GM12878 (cell line): ENCODE results near the gene FAM78A. TPM values are rescaled to one million over a fixed set of nuclear protein-coding genes. Genes with fewer than 3 reads are reported as not detected.

Experiments
- ATAC-seq: fragments of 200-7000 bp; cut with Tn5 transposase; 3 replicates; pipeline ENCODE4 v1.9.1; 2020; ENCODE audit warnings: mild to moderate bottlenecking, moderate library complexity
- BruUV-seq: library from RNA; stranded (reverse); fragments of 400-500 nt; replicated peaks from 2 replicates; lab custom pipeline; 2021; lab: Mats Ljungman, UMichigan
- CTCF ChIA-PET: fragments of 300-600 bp; sonication (Branson Sonifier 250); formaldehyde crosslinking; extraction: SDS; loops from one replicate; lab custom pipeline; 2021; ENCODE audit warnings: inconsistent platforms; lab: Yijun Ruan, JAX
- POLR2A ChIA-PET: fragments of 350-600 bp; formaldehyde crosslinking; extraction: SDS; loops from one replicate; lab custom pipeline; 2021; ENCODE audit warnings: inconsistent platforms; lab: Charles Lee
- RAD21 ChIA-PET: fragments of 300-600 bp; sonication (Branson Sonifier 250); formaldehyde crosslinking; loops from one replicate; lab custom pipeline; 2023; ENCODE audit warnings: antibody characterized with exemption; ENCODE audit not compliant: unreplicated experiment; lab: Charles Lee
- SMC1A ChIA-PET: fragments of 300-600 bp; sonication (Branson Sonifier 250); formaldehyde crosslinking; loops from one replicate; lab custom pipeline; 2023; ENCODE audit not compliant: unreplicated experiment, uncharacterized antibody; lab: Charles Lee
- DNase-seq: peaks from one replicate; pipeline ENCODE4 v3.0.0-alpha.2; 2011; ENCODE audit warnings: low read depth, low spot score
- FAIRE-seq: peaks from 3 replicates; lab custom pipeline; 2011; peaks lifted over from hg19 to GRCh38; lab: Jason Lieb, UNC
- H2AFZ ChIP-seq: 2 replicates; pipeline ENCODE4 v1.6.0; 2011; ENCODE audit warnings: low read depth, low read length, control low read depth; ENCODE audit not compliant: control insufficient read depth
- H3K27ac ChIP-seq: 2 replicates; pipeline ENCODE4 v1.5.1; 2011; ENCODE audit warnings: control low read depth; ENCODE audit not compliant: control insufficient read depth, insufficient read depth
- H3K27me3 ChIP-seq, 2 experiments: replicated peaks in 1 of 2; 2 replicates each; pipeline versions ENCODE4 v1.6.0 to v1.6.1; 2011; ENCODE audit warnings: low read length in 1 of 2; ENCODE audit not compliant: control insufficient read depth in 2 of 2, insufficient read depth in 2 of 2
- H3K36me3 ChIP-seq, 2 experiments: 2 replicates each; pipeline ENCODE4 v1.5.1; 2011; ENCODE audit warnings: low read length in 1 of 2; ENCODE audit not compliant: control insufficient read depth in 2 of 2, insufficient read depth in 2 of 2
- H3K4me1 ChIP-seq: 2 replicates; pipeline ENCODE4 v1.6.1; 2011; ENCODE audit warnings: mild to moderate bottlenecking, low read length, moderate library complexity, mixed read lengths; ENCODE audit not compliant: control insufficient read depth, insufficient read depth
- H3K4me2 ChIP-seq: 2 replicates; pipeline ENCODE4 v1.6.0; 2011; ENCODE audit warnings: control low read depth; ENCODE audit not compliant: control insufficient read depth, insufficient read depth
- H3K4me3 ChIP-seq: fragments of 200-600 bp; sonication (generic); 2 replicates; pipeline ENCODE4 v1.5.1; 2016
- H3K79me2 ChIP-seq: 2 replicates; pipeline ENCODE4 v1.6.0; 2011; ENCODE audit warnings: low read length; ENCODE audit not compliant: control insufficient read depth, insufficient read depth
- H3K9ac ChIP-seq: 2 replicates; pipeline ENCODE4 v1.8.0; 2011; ENCODE audit warnings: low read length, control low read depth, mixed read lengths; ENCODE audit not compliant: control insufficient read depth, insufficient read depth
- H3K9me3 ChIP-seq: replicated peaks from 3 replicates; pipeline ENCODE4 v1.5.1; 2011; ENCODE audit warnings: mild to moderate bottlenecking, low read length; ENCODE audit not compliant: control insufficient read depth, insufficient read depth
- H4K20me1 ChIP-seq: 2 replicates; pipeline ENCODE4 v1.6.0; 2011; ENCODE audit not compliant: control insufficient read depth, insufficient read depth
- MTA3 ChIP-seq: IDR thresholded peaks from 2 replicates; pipeline ENCODE4 v1.6.1; 2012; ENCODE audit warnings: low read length, inconsistent platforms, borderline replicate concordance
- PAX5 ChIP-seq: IDR thresholded peaks from 2 replicates; pipeline ENCODE4 v1.6.1; 2011; ENCODE audit warnings: low read depth, low read length, borderline replicate concordance
- RAD21 ChIP-seq: IDR thresholded peaks from 2 replicates; pipeline ENCODE4 v1.6.1; 2011; ENCODE audit warnings: mild to moderate bottlenecking, low read depth, low read length, moderate library complexity; ENCODE audit not compliant: insufficient read depth
- SUPT20H ChIP-seq: IDR thresholded peaks from 2 replicates; pipeline ENCODE4 v1.6.1; 2011; ENCODE audit warnings: low read depth, mild to moderate bottlenecking, low read length, moderate library complexity, borderline replicate concordance; ENCODE audit not compliant: control insufficient read depth
- WGBS: methylation state at CpG from one replicate; pipeline ENCODE4 v1.1.6; 2016; ENCODE audit warnings: low lambda C conversion rate; ENCODE audit not compliant: insufficient replicate concordance, insufficient coverage; ENCODE audit errors: missing lambda C conversion rate; 5-methylcytosine and 5-hydroxymethylcytosine counted together
- in situ Hi-C: fragments of 300-500 bp; cut with MboI; formaldehyde crosslinking; loops from 9 replicates; pipeline ENCODE4 v1.14.3; 2018; ENCODE audit warnings: mixed read lengths
- intact Hi-C: fragments of 100-400 bp; cut with micrococcal nuclease; formaldehyde crosslinking; loops from one replicate; pipeline ENCODE4 v1.14.2; 2022; ENCODE audit not compliant: unreplicated experiment
- polyA plus RNA-seq, 11 experiments: library from polyadenylated mRNA; depleted of rRNA in 4 of 11; unstranded in 6 of 11; stranded (reverse) in 5 of 11; fragments of >200 nt; fragmentation: Nextera tagmentation in 4 of 11; fragmentation: Illumina TruSeq in 1 of 11; extraction: Ambion mirVana in 4 of 11; extraction: Trizol in 1 of 11; gene quantifications; 1 replicate in 1 of 11; 2 replicates in 10 of 11; pipeline versions ENCODE4 v1.2.1 to v1.2.3, GENCODE V29; 2011 to 2016; ENCODE audit warnings: inconsistent platforms in 2 of 11, missing spikeins in 2 of 11, low read depth in 1 of 11
- total RNA-seq, 4 experiments: library from RNA; depleted of rRNA in 3 of 4; stranded (reverse); fragments of >200 nt in 3 of 4; fragmentation: Illumina TruSeq in 1 of 4; extraction: Trizol in 1 of 4; gene quantifications; 2 replicates each; pipeline versions ENCODE4 v1.2.1 to v1.2.3, GENCODE V29; 2013 to 2021
- TF ChIP-seq, protein P1 (sequence below): fragments of 450-650 bp; IDR thresholded peaks from 2 replicates; pipeline ENCODE4 v1.6.1; 2018; ENCODE audit warnings: mild to moderate bottlenecking, low read depth, moderate library complexity; ENCODE audit not compliant: partially characterized antibody
- TF ChIP-seq, protein P2 (sequence below): fragments of 450-650 bp; IDR thresholded peaks from 2 replicates; pipeline ENCODE4 v1.6.1; 2016; ENCODE audit warnings: mild to moderate bottlenecking, moderate library complexity, borderline replicate concordance
- TF ChIP-seq, protein P3 (sequence below): fragments of 450-650 bp; IDR thresholded peaks from 2 replicates; pipeline ENCODE4 v1.6.1; 2014; ENCODE audit warnings: mild to moderate bottlenecking
- TF ChIP-seq, protein P4 (sequence below): IDR thresholded peaks from 2 replicates; pipeline ENCODE4 v1.6.1; 2011; ENCODE audit warnings: mild to moderate bottlenecking, low read depth, low read length, moderate library complexity; ENCODE audit not compliant: insufficient replicate concordance

FAM78A gene
- total and polyA plus RNA-seq, 10 of the 15 experiments (the other 5 are each of a cell fraction or from before 2014, with no cell fraction given): 0.18 to 32.5 (median 12.2) TPM

DNA sequence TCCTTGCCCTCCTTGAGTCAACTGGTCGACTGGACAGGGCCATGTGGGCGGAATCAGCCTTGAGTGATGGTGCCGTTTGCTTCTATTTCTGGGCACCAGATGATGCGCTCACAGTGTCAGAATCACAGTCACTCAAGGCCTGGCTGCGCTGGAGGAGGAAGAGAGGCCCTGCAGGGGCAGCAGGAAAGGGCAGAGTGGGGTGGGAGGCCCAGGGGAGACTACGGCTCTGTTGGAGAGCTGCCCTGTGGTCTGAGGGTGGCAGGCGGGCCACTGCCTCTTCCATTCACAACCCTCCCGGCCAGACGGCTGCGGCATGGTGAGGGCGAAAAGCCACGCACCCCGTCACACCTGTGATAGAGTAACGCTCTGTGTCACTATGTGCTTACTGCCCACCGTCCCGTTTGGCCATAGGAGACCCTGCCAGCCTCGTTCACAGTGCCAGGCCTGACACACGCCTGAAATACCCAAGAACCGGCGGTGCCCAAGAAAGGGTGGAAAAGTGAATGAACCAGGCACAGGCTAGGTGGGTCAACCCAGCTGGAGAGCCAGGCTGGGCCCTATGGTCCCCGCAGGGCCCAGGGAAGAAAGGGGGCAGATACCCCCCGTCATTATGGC, 23.1 kb upstream of the FAM78A start (continued):
- TF ChIP-seq, protein P1, sequence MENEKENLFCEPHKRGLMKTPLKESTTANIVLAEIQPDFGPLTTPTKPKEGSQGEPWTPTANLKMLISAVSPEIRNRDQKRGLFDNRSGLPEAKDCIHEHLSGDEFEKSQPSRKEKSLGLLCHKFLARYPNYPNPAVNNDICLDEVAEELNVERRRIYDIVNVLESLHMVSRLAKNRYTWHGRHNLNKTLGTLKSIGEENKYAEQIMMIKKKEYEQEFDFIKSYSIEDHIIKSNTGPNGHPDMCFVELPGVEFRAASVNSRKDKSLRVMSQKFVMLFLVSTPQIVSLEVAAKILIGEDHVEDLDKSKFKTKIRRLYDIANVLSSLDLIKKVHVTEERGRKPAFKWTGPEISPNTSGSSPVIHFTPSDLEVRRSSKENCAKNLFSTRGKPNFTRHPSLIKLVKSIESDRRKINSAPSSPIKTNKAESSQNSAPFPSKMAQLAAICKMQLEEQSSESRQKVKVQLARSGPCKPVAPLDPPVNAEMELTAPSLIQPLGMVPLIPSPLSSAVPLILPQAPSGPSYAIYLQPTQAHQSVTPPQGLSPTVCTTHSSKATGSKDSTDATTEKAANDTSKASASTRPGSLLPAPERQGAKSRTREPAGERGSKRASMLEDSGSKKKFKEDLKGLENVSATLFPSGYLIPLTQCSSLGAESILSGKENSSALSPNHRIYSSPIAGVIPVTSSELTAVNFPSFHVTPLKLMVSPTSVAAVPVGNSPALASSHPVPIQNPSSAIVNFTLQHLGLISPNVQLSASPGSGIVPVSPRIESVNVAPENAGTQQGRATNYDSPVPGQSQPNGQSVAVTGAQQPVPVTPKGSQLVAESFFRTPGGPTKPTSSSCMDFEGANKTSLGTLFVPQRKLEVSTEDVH: no peak

DNA sequence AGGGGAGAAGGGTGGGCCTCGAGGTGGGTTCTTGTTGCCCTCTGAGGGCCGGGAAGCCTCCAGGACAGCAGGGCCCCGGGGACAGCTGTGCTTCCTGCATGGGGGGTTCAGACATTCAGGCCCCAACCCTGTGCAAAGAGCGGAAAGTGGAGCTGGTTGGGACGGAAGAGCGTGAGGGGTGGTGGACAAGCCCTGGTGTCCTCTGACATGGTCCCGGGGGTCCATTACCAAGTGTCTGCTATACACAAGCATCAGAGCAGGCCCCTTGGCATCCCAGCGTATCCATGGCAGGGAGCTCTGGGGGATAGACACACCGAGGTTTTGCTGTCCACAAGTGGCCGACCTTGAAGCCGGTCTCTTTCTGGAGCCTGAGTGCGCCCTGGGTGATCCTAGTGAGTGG, 22.5 kb upstream of the FAM78A start:
- H3K27me3 ChIP-seq: no peaks in the 10 kb centered on the region
- H3K79me2 ChIP-seq: no peaks in the 10 kb centered on the region
- H3K9ac ChIP-seq: no peak overlapping the region
- intact Hi-C loops: no loop called here
- SMC1A ChIA-PET: no interaction called here
- H2AFZ ChIP-seq: no peak overlapping the region
- WGBS: 42% methylated on average over 12 of the region's 12 CpGs
- in situ Hi-C loops: no loop called here
- no TSS peak for BruUV-seq
- DNase-seq (no peak), ATAC-seq (no peak), FAIRE-seq (no peak)
- TF ChIP-seq, protein P2, sequence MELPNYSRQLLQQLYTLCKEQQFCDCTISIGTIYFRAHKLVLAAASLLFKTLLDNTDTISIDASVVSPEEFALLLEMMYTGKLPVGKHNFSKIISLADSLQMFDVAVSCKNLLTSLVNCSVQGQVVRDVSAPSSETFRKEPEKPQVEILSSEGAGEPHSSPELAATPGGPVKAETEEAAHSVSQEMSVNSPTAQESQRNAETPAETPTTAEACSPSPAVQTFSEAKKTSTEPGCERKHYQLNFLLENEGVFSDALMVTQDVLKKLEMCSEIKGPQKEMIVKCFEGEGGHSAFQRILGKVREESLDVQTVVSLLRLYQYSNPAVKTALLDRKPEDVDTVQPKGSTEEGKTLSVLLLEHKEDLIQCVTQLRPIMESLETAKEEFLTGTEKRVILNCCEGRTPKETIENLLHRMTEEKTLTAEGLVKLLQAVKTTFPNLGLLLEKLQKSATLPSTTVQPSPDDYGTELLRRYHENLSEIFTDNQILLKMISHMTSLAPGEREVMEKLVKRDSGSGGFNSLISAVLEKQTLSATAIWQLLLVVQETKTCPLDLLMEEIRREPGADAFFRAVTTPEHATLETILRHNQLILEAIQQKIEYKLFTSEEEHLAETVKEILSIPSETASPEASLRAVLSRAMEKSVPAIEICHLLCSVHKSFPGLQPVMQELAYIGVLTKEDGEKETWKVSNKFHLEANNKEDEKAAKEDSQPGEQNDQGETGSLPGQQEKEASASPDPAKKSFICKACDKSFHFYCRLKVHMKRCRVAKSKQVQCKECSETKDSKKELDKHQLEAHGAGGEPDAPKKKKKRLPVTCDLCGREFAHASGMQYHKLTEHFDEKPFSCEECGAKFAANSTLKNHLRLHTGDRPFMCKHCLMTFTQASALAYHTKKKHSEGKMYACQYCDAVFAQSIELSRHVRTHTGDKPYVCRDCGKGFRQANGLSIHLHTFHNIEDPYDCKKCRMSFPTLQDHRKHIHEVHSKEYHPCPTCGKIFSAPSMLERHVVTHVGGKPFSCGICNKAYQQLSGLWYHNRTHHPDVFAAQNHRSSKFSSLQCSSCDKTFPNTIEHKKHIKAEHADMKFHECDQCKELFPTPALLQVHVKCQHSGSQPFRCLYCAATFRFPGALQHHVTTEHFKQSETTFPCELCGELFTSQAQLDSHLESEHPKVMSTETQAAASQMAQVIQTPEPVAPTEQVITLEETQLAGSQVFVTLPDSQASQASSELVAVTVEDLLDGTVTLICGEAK: no peak
- TF ChIP-seq SUPT20H: no peak
- TF ChIP-seq, protein P3, sequence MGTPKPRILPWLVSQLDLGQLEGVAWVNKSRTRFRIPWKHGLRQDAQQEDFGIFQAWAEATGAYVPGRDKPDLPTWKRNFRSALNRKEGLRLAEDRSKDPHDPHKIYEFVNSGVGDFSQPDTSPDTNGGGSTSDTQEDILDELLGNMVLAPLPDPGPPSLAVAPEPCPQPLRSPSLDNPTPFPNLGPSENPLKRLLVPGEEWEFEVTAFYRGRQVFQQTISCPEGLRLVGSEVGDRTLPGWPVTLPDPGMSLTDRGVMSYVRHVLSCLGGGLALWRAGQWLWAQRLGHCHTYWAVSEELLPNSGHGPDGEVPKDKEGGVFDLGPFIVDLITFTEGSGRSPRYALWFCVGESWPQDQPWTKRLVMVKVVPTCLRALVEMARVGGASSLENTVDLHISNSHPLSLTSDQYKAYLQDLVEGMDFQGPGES: no peak
- TF ChIP-seq MTA3: no peak
- TF ChIP-seq PAX5: no peak
- TF ChIP-seq, protein P4, sequence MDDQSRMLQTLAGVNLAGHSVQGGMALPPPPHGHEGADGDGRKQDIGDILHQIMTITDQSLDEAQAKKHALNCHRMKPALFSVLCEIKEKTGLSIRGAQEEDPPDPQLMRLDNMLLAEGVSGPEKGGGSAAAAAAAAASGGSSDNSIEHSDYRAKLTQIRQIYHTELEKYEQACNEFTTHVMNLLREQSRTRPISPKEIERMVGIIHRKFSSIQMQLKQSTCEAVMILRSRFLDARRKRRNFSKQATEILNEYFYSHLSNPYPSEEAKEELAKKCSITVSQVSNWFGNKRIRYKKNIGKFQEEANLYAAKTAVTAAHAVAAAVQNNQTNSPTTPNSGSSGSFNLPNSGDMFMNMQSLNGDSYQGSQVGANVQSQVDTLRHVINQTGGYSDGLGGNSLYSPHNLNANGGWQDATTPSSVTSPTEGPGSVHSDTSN: no peak
- no peak for TF ChIP-seq RAD21
- RAD21 ChIA-PET: interaction anchor here (0.6 kb wide), 1 partner anchor 81 kb away, joined by 3 read pairs; no protein-coding TSS in a partner anchor
- no peaks in the 10 kb centered on the region for H3K9me3 ChIP-seq
- no peaks in the 10 kb centered on the region; the same call in 1 of the 2 replicates for H4K20me1 ChIP-seq
- H3K4me2 ChIP-seq: no peak overlapping the region
- no peaks in the 10 kb centered on the region for H3K36me3 ChIP-seq
- POLR2A ChIA-PET: no interaction called here
- H3K27ac ChIP-seq: no peak overlapping the region
- H3K4me3 ChIP-seq: no peak overlapping the region
- H3K4me1 ChIP-seq: no peaks in the 10 kb centered on the region
- CTCF ChIA-PET: interaction anchor here (0.6 kb wide), 1 partner anchor 29 kb away, joined by 4 read pairs; no protein-coding TSS in a partner anchor
